Measurements from ENCODE around the gene CLK2. TPM values are rescaled to one million over a fixed set of nuclear protein-coding genes. Genes with fewer than 3 reads are reported as not detected.

Gene CLK2
- total RNA-seq, 3 donors from 2014 or later: 43.7 to 51.7 (median 47.8) TPM

GRCh38 chr1:155254714-155255242 lies 18.5 kb downstream of the CLK2 start:
- intact Hi-C loops (cut with DNase I, micrococcal nuclease): loop anchor here in 1 of 2 donors (10.0 kb wide), 1 partner anchor 70 kb away; the partner anchor contains the start of gene RUSC1
- TF ChIP-seq CTCF (IDR thresholded peaks at IDR 0.05): no peak
- Histone ChIP-seq H3K4me3 (peak overlapping the region; percentile 63), H3K9me3 (no peaks in the 10 kb centered on the region), H3K36me3 (ENCODE audit: low read depth) (no peaks in the 10 kb centered on the region), H3K4me1 (ENCODE audit: low read depth) (peaks cover 10% of the 10 kb centered on the region)
- ATAC-seq (peak; percentile 15), DNase-seq (peak; percentile 23 to 71 (median 62))

- no peaks in the 10 kb centered on the region for H3K9me3 ChIP-seq
- DNase-seq: no peak
- no peak for TF ChIP-seq CTCF (IDR thresholded peaks at IDR 0.05)
- H3K4me1 ChIP-seq (ENCODE audit: low read depth): peaks cover 10% of the 10 kb centered on the region
- no peak for ATAC-seq
- intact Hi-C loops (cut with DNase I, micrococcal nuclease): loop anchor here in 1 of 2 donors (10.0 kb wide), 1 partner anchor 71 kb away; the partner anchor contains the start of gene RUSC1
- H3K36me3 ChIP-seq (ENCODE audit: low read depth): no peaks in the 10 kb centered on the region
- no peak overlapping the region for H3K4me3 ChIP-seq
Observed at GRCh38 chr1:155254228-155254713, 19.0 kb downstream of the CLK2 start.

GRCh38 chr1:155253797-155254196 lies 19.5 kb downstream of the CLK2 start:
- intact Hi-C loops (cut with DNase I, micrococcal nuclease): loop anchor here in 1 of 2 donors (10.0 kb wide), 1 partner anchor 71 kb away; the partner anchor contains the start of gene RUSC1
- no peak overlapping the region for H3K4me3 ChIP-seq
- H3K36me3 ChIP-seq (ENCODE audit: low read depth): no peaks in the 10 kb centered on the region

GRCh38 chr1:155253208-155253607 lies 20.1 kb downstream of the CLK2 start:
- Histone ChIP-seq H3K36me3 (ENCODE audit: low read depth) (no peaks in the 10 kb centered on the region), H3K4me1 (ENCODE audit: low read depth) (peaks cover 10% of the 10 kb centered on the region), H3K9me3 (no peaks in the 10 kb centered on the region), H3K4me3 (no peak overlapping the region)
- DNase-seq (no peak), ATAC-seq (no peak)
- TF ChIP-seq CTCF (IDR thresholded peaks at IDR 0.05): no peak
- intact Hi-C loops (cut with DNase I, micrococcal nuclease): loop anchor here in 1 of 2 donors (10.0 kb wide), 1 partner anchor 72 kb away; the partner anchor contains the start of gene RUSC1

More at GRCh38 chr1:155253797-155254196, 19.5 kb downstream of the CLK2 start:
- no peak for TF ChIP-seq CTCF (IDR thresholded peaks at IDR 0.05)
- Histone ChIP-seq H3K4me1 (ENCODE audit: low read depth) (peaks cover 10% of the 10 kb centered on the region), H3K9me3 (no peaks in the 10 kb centered on the region)
- DNase-seq (no peak), ATAC-seq (no peak)

- Histone ChIP-seq H3K4me1 (ENCODE audit: low read depth) (peaks cover 10% of the 10 kb centered on the region), H3K36me3 (ENCODE audit: low read depth) (no peaks in the 10 kb centered on the region), H3K4me3 (no peak overlapping the region), H3K9me3 (no peaks in the 10 kb centered on the region)
- intact Hi-C loops (cut with DNase I, micrococcal nuclease): loop anchor here in 1 of 2 donors (10.0 kb wide), 1 partner anchor 73 kb away; the partner anchor contains the start of gene RUSC1
- no peak for TF ChIP-seq CTCF (IDR thresholded peaks at IDR 0.05)
- ATAC-seq (no peak), DNase-seq (no peak)
Observed at GRCh38 chr1:155251566-155251965, 21.7 kb downstream of the CLK2 start.
